ENCODE data around the gene C1orf116.
A peak's percentile ranks its signal among the peaks of the same experiment; 100 is the strongest.

- no peak for TF ChIP-seq CTCF (IDR thresholded peaks at IDR 0.05)
- peak; percentile 48 for TF ChIP-seq POLR2AphosphoS5 (IDR thresholded peaks at IDR 0.05)
- TF ChIP-seq POLR2A (IDR thresholded peaks at IDR 0.05) = peak; percentile 43
Observed at GRCh38 chr1:207020065-207020708, 12.4 kb downstream of the C1orf116 start.

Data from prostate gland (tissue), 2 donors.